Nephron progenitor cell (in vitro differentiated cells): Measurements from ENCODE around the gene ERICH2.
A peak's percentile ranks its signal among the peaks of the same experiment; 100 is the strongest.

Source experiments
- DNase-seq: peaks from one replicate; pipeline ENCODE4 v3.0.0; 2021
- H3K27ac Mint-ChIP-seq: 2 replicates; pipeline ENCODE4 v1.8.0; 2021; ENCODE audit warnings: mild to moderate bottlenecking, moderate library complexity, mixed read lengths
- H3K27me3 Mint-ChIP-seq: 2 replicates; pipeline ENCODE4 v1.8.0; 2021; ENCODE audit warnings: mild to moderate bottlenecking, low read depth, mixed read lengths; ENCODE audit not compliant: poor library complexity
- H3K36me3 Mint-ChIP-seq: 2 replicates; pipeline ENCODE4 v1.8.0; 2021; ENCODE audit warnings: low read depth, mixed read lengths
- H3K4me1 Mint-ChIP-seq: 2 replicates; pipeline ENCODE4 v1.8.0; 2021; ENCODE audit warnings: mixed read lengths
- H3K4me3 Mint-ChIP-seq: 2 replicates; pipeline ENCODE4 v1.8.0; 2021; ENCODE audit warnings: mild to moderate bottlenecking, moderate library complexity, mixed read lengths
- H3K9me3 Mint-ChIP-seq: 2 replicates; pipeline ENCODE4 v1.8.0; 2021; ENCODE audit warnings: mild to moderate bottlenecking, moderate library complexity, mixed read lengths
- CTCF ChIP-seq: fragments of 200-600 bp; sonication (generic); IDR thresholded peaks from 2 replicates; pipeline ENCODE4 v1.5.0; 2021; ENCODE audit warnings: antibody characterized with exemption

Gene ERICH2

GRCh38 chr2:170817093-170818035 lies 47.2 kb downstream of the ERICH2 start:
- TF ChIP-seq CTCF, result no peak
- DNase-seq, result peak; percentile 59
- no peaks in the 10 kb centered on the region for H3K9me3 Mint-ChIP-seq
- peaks cover 74% of the 10 kb centered on the region for H3K4me1 Mint-ChIP-seq
- H3K27ac Mint-ChIP-seq, result peak overlapping the region; percentile 77
- H3K27me3 Mint-ChIP-seq, result peaks cover 33% of the 10 kb centered on the region
- H3K4me3 Mint-ChIP-seq, result peak overlapping the region; percentile 88
- no peaks in the 10 kb centered on the region for H3K36me3 Mint-ChIP-seq

GRCh38 chr2:170818036-170818751 lies 48.0 kb downstream of the ERICH2 start:
- peak overlapping the region; percentile 77 for H3K27ac Mint-ChIP-seq
- H3K4me1 Mint-ChIP-seq, result peaks cover 72% of the 10 kb centered on the region
- no peaks in the 10 kb centered on the region for H3K36me3 Mint-ChIP-seq
- peak overlapping the region; percentile 88 for H3K4me3 Mint-ChIP-seq
- peak; percentile 67 for DNase-seq
- no peaks in the 10 kb centered on the region for H3K9me3 Mint-ChIP-seq
- H3K27me3 Mint-ChIP-seq, result peaks cover 33% of the 10 kb centered on the region
- TF ChIP-seq CTCF, result no peak

- Mint-ChIP-seq H3K4me3 (peak overlapping the region; percentile 88), H3K9me3 (no peaks in the 10 kb centered on the region), H3K36me3 (no peaks in the 10 kb centered on the region), H3K4me1 (peaks cover 68% of the 10 kb centered on the region), H3K27ac (no peak overlapping the region), H3K27me3 (peaks cover 33% of the 10 kb centered on the region)
- no peak for TF ChIP-seq CTCF
- peak; percentile 23 for DNase-seq
These were observed 48.7 kb downstream of the ERICH2 start for GRCh38 chr2:170818752-170819470.

GRCh38 chr2:170819680-170820664 lies 49.8 kb downstream of the ERICH2 start:
- DNase-seq, result peak; percentile 39
- Mint-ChIP-seq H3K27ac (no peak overlapping the region), H3K4me3 (peak overlapping the region; percentile 88), H3K27me3 (peaks cover 23% of the 10 kb centered on the region), H3K4me1 (peaks cover 68% of the 10 kb centered on the region), H3K9me3 (no peaks in the 10 kb centered on the region), H3K36me3 (no peaks in the 10 kb centered on the region)
- no peak for TF ChIP-seq CTCF
